HTERT RPE-1 (cell line): ENCODE results near the gene RPTOR.

Experiments
- in situ Hi-C: fragments of 300-500 bp; cut with MboI; formaldehyde crosslinking; loops from 4 replicates; pipeline ENCODE4 v1.14.3; 2020; ENCODE audit warnings: low sequenced_read_pairs

RPTOR gene

GRCh38 chr17:80893604-80894438 is 349.2 kb downstream of the RPTOR start:
- in situ Hi-C loops, result no loop called here

- in situ Hi-C loops, result no loop called here
Measured at GRCh38 chr17:80894439-80894721, 349.7 kb downstream of the RPTOR start.

- in situ Hi-C loops, result no loop called here
Measured at GRCh38 chr17:80894726-80895125, 350.1 kb downstream of the RPTOR start.

- in situ Hi-C loops, result no loop called here
Measured at GRCh38 chr17:80895366-80895765, 350.7 kb downstream of the RPTOR start.

GRCh38 chr17:80898716-80899115 is 354.1 kb downstream of the RPTOR start:
- in situ Hi-C loops, result no loop called here

- in situ Hi-C loops, result no loop called here
Measured at GRCh38 chr17:80899402-80900268, 355.0 kb downstream of the RPTOR start.

- in situ Hi-C loops, result no loop called here
Measured at GRCh38 chr17:80901319-80901718, 356.7 kb downstream of the RPTOR start.

- in situ Hi-C loops, result no loop called here
Measured at GRCh38 chr17:80902197-80902962, 357.7 kb downstream of the RPTOR start.

- in situ Hi-C loops, result no loop called here
Measured at GRCh38 chr17:80902963-80903611, 358.4 kb downstream of the RPTOR start.

- in situ Hi-C loops, result no loop called here
Measured at GRCh38 chr17:80904036-80904753, 359.6 kb downstream of the RPTOR start.

GRCh38 chr17:80905586-80906230 is 361.1 kb downstream of the RPTOR start:
- in situ Hi-C loops, result no loop called here

GRCh38 chr17:80906364-80907259 is 362.0 kb downstream of the RPTOR start:
- in situ Hi-C loops, result no loop called here

- in situ Hi-C loops, result no loop called here
Measured at GRCh38 chr17:80907281-80907680, 362.6 kb downstream of the RPTOR start.

- in situ Hi-C loops, result no loop called here
Measured at GRCh38 chr17:80908211-80908610, 363.6 kb downstream of the RPTOR start.

- in situ Hi-C loops, result no loop called here
Measured at GRCh38 chr17:80908776-80909175, 364.1 kb downstream of the RPTOR start.

- in situ Hi-C loops, result no loop called here
Measured at GRCh38 chr17:80909635-80910034, 365.0 kb downstream of the RPTOR start.

- in situ Hi-C loops, result no loop called here
Measured at GRCh38 chr17:80910043-80910442, 365.4 kb downstream of the RPTOR start.

GRCh38 chr17:80912476-80912875 is 367.8 kb downstream of the RPTOR start:
- in situ Hi-C loops, result no loop called here
